Measurements from ENCODE around the gene RIMS4. TPM values are rescaled to one million over a fixed set of nuclear protein-coding genes. Genes with fewer than 3 reads are reported as not detected.
A peak's percentile ranks its signal among the peaks of the same experiment; 100 is the strongest.

Gene RIMS4
- total and polyA plus RNA-seq, 2 of the 13 experiments (the other 11 are each of a cell fraction or from before 2014, with no cell fraction given), result 0.01 to 0.07 TPM

- TF ChIP-seq ZNF530 (CRISPR knock-in tag; IDR thresholded peaks at IDR 0.05; ENCODE audit: low read depth), result no peak
- no peak for TF ChIP-seq FOXM1 (CRISPR knock-in tag; IDR thresholded peaks at IDR 0.05)
- TF ChIP-seq SAFB2 (CRISPR knock-in tag; IDR thresholded peaks at IDR 0.05; ENCODE audit: borderline replicate concordance, low read depth), result no peak
- TF ChIP-seq PITX1 (CRISPR knock-in tag; IDR thresholded peaks at IDR 0.05), result no peak
- TF ChIP-seq RERE (CRISPR knock-in tag; IDR thresholded peaks at IDR 0.05; ENCODE audit: low read depth), result no peak
- no peak for TF ChIP-seq TFAP4 (IDR thresholded peaks at IDR 0.05; ENCODE audit: borderline replicate concordance, low read depth)
- TF ChIP-seq ZNF121 (CRISPR knock-in tag; IDR thresholded peaks at IDR 0.05), result no peak
- no peak for TF ChIP-seq ZNF280D (CRISPR knock-in tag; IDR thresholded peaks at IDR 0.05)
- TF ChIP-seq ARID2 (CRISPR knock-in tag; IDR thresholded peaks at IDR 0.05; ENCODE audit: borderline replicate concordance), result 0 out of 2 replicates have a peak, but pooled peaks have one; percentile 32
- TF ChIP-seq KLF9 (CRISPR knock-in tag; IDR thresholded peaks at IDR 0.05; ENCODE audit: low read depth), result 0 out of 2 replicates have a peak, but pooled peaks have one; percentile 41
- TF ChIP-seq ATF7 (IDR thresholded peaks at IDR 0.05), result no peak
- no peak for TF ChIP-seq ATF7 (CRISPR knock-in tag; IDR thresholded peaks at IDR 0.05)
- TF ChIP-seq KDM6A (CRISPR knock-in tag; IDR thresholded peaks at IDR 0.05; ENCODE audit: low read depth), result no peak
- no peak for TF ChIP-seq ZNF784 (CRISPR knock-in tag; IDR thresholded peaks at IDR 0.05; ENCODE audit: borderline replicate concordance)
- TF ChIP-seq CCDC6 (CRISPR knock-in tag; IDR thresholded peaks at IDR 0.05), result no peak
- TF ChIP-seq BRD4 (CRISPR knock-in tag; IDR thresholded peaks at IDR 0.05), result no peak
- 0 out of 2 replicates have a peak, but pooled peaks have one; percentile 50 for TF ChIP-seq ISX (CRISPR knock-in tag; conservative IDR thresholded peaks at IDR 0.05)
- no peak for TF ChIP-seq KLF11 (CRISPR knock-in tag; IDR thresholded peaks at IDR 0.05)
- no peak for TF ChIP-seq ZNF275 (CRISPR knock-in tag; IDR thresholded peaks at IDR 0.05; ENCODE audit: borderline replicate concordance)
- TF ChIP-seq HDAC6 (IDR thresholded peaks at IDR 0.05; ENCODE audit: low read depth, low read length), result no peak
These were observed 33.4 kb downstream of the RIMS4 start (continued) for GRCh38 chr20:44776980-44777379.
